MG63 (cell line): ENCODE data around the gene DNAH3. TPM values are rescaled to one million over a fixed set of nuclear protein-coding genes. Genes with fewer than 3 reads are reported as not detected.
"Not testable (repeated sequence)": the region's sequence is repeated elsewhere in the genome, so short reads cannot be mapped to it uniquely, and the experiment has no call there.

Source experiments
- DNase-seq: peaks from one replicate; pipeline ENCODE4 v3.0.0-alpha.2; 2020
- H3K27me3 ChIP-seq: fragments of 250-450 bp; sonication (Bioruptor Pico); 2 replicates; pipeline ENCODE4 v1.5.1; 2020; ENCODE audit warnings: mild to moderate bottlenecking, moderate library complexity
- H3K36me3 ChIP-seq: fragments of 250-450 bp; sonication (Bioruptor Pico); 2 replicates; pipeline ENCODE4 v1.5.1; 2020; ENCODE audit warnings: mild to moderate bottlenecking, moderate library complexity
- H3K4me3 ChIP-seq: fragments of 250-450 bp; sonication (Bioruptor Pico); 2 replicates; pipeline ENCODE4 v1.5.1; 2020; ENCODE audit warnings: mild to moderate bottlenecking, moderate library complexity
- H3K9me3 ChIP-seq: fragments of 250-450 bp; sonication (Bioruptor Pico); 2 replicates; pipeline ENCODE4 v1.5.1; 2020; ENCODE audit warnings: mild to moderate bottlenecking, moderate library complexity
- total RNA-seq: library from RNA; depleted of rRNA; stranded (reverse); fragments of >200 nt; shearing (Covaris generic); gene quantifications from 2 replicates; pipeline ENCODE4 v1.2.3, GENCODE V29; 2014; ENCODE audit warnings: low replicate concordance

The DNAH3 gene
- total RNA-seq, 1 experiment from 2014 or later = not detected

GRCh38 chr16:21021316-21021715, 129.3 kb downstream of the DNAH3 start:
- no peaks in the 10 kb centered on the region for H3K9me3 ChIP-seq
- no peak for DNase-seq
- no peaks in the 10 kb centered on the region for H3K27me3 ChIP-seq
- no peak overlapping the region for H3K4me3 ChIP-seq
- no peaks in the 10 kb centered on the region for H3K36me3 ChIP-seq

- no peak for DNase-seq
- H3K27me3 ChIP-seq = no peaks in the 10 kb centered on the region; the same call in 1 of the 2 replicates
- no peak overlapping the region for H3K4me3 ChIP-seq
- H3K9me3 ChIP-seq = peaks cover 8% of the 10 kb centered on the region; the same call in 1 of the 2 replicates
- H3K36me3 ChIP-seq = no peaks in the 10 kb centered on the region
Measured at GRCh38 chr16:21009815-21010214, 140.8 kb downstream of the DNAH3 start.

- Histone ChIP-seq H3K27me3 (no peaks in the 10 kb centered on the region; the same call in 1 of the 2 replicates), H3K9me3 (peaks cover 5% of the 10 kb centered on the region; the same call in 1 of the 2 replicates), H3K4me3 (no peak overlapping the region), H3K36me3 (no peaks in the 10 kb centered on the region)
- no peak for DNase-seq
Measured at GRCh38 chr16:21005008-21005407, 145.6 kb downstream of the DNAH3 start.

GRCh38 chr16:21001262-21001661, 149.4 kb downstream of the DNAH3 start:
- H3K36me3 ChIP-seq = no peaks in the 10 kb centered on the region
- no peaks in the 10 kb centered on the region for H3K9me3 ChIP-seq
- DNase-seq = peak; percentile 6
- H3K27me3 ChIP-seq = no peaks in the 10 kb centered on the region
- H3K4me3 ChIP-seq = no peak overlapping the region

GRCh38 chr16:20997147-20997546, 153.5 kb downstream of the DNAH3 start:
- H3K27me3 ChIP-seq = no peaks in the 10 kb centered on the region
- H3K4me3 ChIP-seq = no peak overlapping the region
- H3K9me3 ChIP-seq = no peaks in the 10 kb centered on the region
- H3K36me3 ChIP-seq = no peaks in the 10 kb centered on the region
- DNase-seq = no peak

GRCh38 chr16:20995711-20996110, 154.9 kb downstream of the DNAH3 start:
- no peaks in the 10 kb centered on the region for H3K36me3 ChIP-seq
- no peak overlapping the region for H3K4me3 ChIP-seq
- no peaks in the 10 kb centered on the region for H3K27me3 ChIP-seq
- no peak for DNase-seq
- no peaks in the 10 kb centered on the region for H3K9me3 ChIP-seq

GRCh38 chr16:20989496-20990070, 161.1 kb downstream of the DNAH3 start:
- not testable (repeated sequence) for H3K4me3 ChIP-seq

GRCh38 chr16:20987049-20987448, 163.6 kb downstream of the DNAH3 start:
- Histone ChIP-seq H3K36me3 (no peaks in the 10 kb centered on the region), H3K4me3 (no peak overlapping the region), H3K9me3 (no peaks in the 10 kb centered on the region), H3K27me3 (no peaks in the 10 kb centered on the region)
- DNase-seq = no peak

More at GRCh38 chr16:20989496-20990070, 161.1 kb downstream of the DNAH3 start:
- not testable (repeated sequence) for H3K36me3 ChIP-seq, DNase-seq, H3K9me3 ChIP-seq, H3K27me3 ChIP-seq

GRCh38 chr16:20984019-20984418, 166.6 kb downstream of the DNAH3 start:
- no peaks in the 10 kb centered on the region for H3K9me3 ChIP-seq
- no peak overlapping the region for H3K4me3 ChIP-seq
- H3K36me3 ChIP-seq = no peaks in the 10 kb centered on the region
- no peak for DNase-seq
- no peaks in the 10 kb centered on the region for H3K27me3 ChIP-seq

- Histone ChIP-seq H3K4me3 (no peak overlapping the region), H3K9me3 (no peaks in the 10 kb centered on the region), H3K36me3 (no peaks in the 10 kb centered on the region), H3K27me3 (no peaks in the 10 kb centered on the region)
- DNase-seq = no peak
Measured at GRCh38 chr16:20976576-20976975, 174.1 kb downstream of the DNAH3 start.

GRCh38 chr16:20973201-20973600, 177.4 kb downstream of the DNAH3 start:
- H3K9me3 ChIP-seq, DNase-seq, H3K27me3 ChIP-seq, H3K4me3 ChIP-seq, H3K36me3 ChIP-seq: not testable (repeated sequence)

- H3K4me3 ChIP-seq = no peak overlapping the region
- no peaks in the 10 kb centered on the region for H3K36me3 ChIP-seq
- no peak for DNase-seq
- no peaks in the 10 kb centered on the region for H3K27me3 ChIP-seq
- no peaks in the 10 kb centered on the region for H3K9me3 ChIP-seq
Measured at GRCh38 chr16:20971401-20971800, 179.2 kb downstream of the DNAH3 start.

GRCh38 chr16:20969386-20969785, 181.3 kb downstream of the DNAH3 start:
- Histone ChIP-seq H3K9me3 (no peaks in the 10 kb centered on the region), H3K27me3 (no peaks in the 10 kb centered on the region), H3K36me3 (no peaks in the 10 kb centered on the region), H3K4me3 (no peak overlapping the region)
- DNase-seq = no peak

- no peak overlapping the region for H3K4me3 ChIP-seq
Measured at GRCh38 chr16:20968765-20969164, 181.9 kb downstream of the DNAH3 start.

GRCh38 chr16:20960899-20961298, 189.7 kb downstream of the DNAH3 start:
- Histone ChIP-seq H3K27me3 (no peaks in the 10 kb centered on the region), H3K9me3 (no peaks in the 10 kb centered on the region), H3K4me3 (no peak overlapping the region), H3K36me3 (no peaks in the 10 kb centered on the region)
- DNase-seq = no peak

More at GRCh38 chr16:20968765-20969164, 181.9 kb downstream of the DNAH3 start:
- Histone ChIP-seq H3K9me3 (no peaks in the 10 kb centered on the region), H3K36me3 (no peaks in the 10 kb centered on the region), H3K27me3 (no peaks in the 10 kb centered on the region)
- no peak for DNase-seq

GRCh38 chr16:20957153-20957552, 193.5 kb downstream of the DNAH3 start:
- no peak for DNase-seq
- H3K4me3 ChIP-seq = no peak overlapping the region
- no peaks in the 10 kb centered on the region for H3K9me3 ChIP-seq
- H3K27me3 ChIP-seq = no peaks in the 10 kb centered on the region
- no peaks in the 10 kb centered on the region for H3K36me3 ChIP-seq

GRCh38 chr16:20956319-20956718, 194.3 kb downstream of the DNAH3 start:
- DNase-seq = no peak
- Histone ChIP-seq H3K36me3 (no peaks in the 10 kb centered on the region), H3K27me3 (no peaks in the 10 kb centered on the region), H3K4me3 (no peak overlapping the region), H3K9me3 (no peaks in the 10 kb centered on the region)

- Histone ChIP-seq H3K27me3 (no peaks in the 10 kb centered on the region), H3K36me3 (no peaks in the 10 kb centered on the region), H3K9me3 (no peaks in the 10 kb centered on the region), H3K4me3 (no peak overlapping the region)
- DNase-seq = no peak
Measured at GRCh38 chr16:20954574-20954973, 196.1 kb downstream of the DNAH3 start.
